Ramos (cell line): ENCODE measurements around the gene GDPD5.

Source experiments
- in situ Hi-C: fragments of 300-500 bp; cut with MboI; formaldehyde crosslinking; loops from one replicate; pipeline ENCODE4 v1.14.3; 2022; ENCODE audit warnings: low sequenced_read_pairs; ENCODE audit not compliant: unreplicated experiment

The GDPD5 gene

DNA sequence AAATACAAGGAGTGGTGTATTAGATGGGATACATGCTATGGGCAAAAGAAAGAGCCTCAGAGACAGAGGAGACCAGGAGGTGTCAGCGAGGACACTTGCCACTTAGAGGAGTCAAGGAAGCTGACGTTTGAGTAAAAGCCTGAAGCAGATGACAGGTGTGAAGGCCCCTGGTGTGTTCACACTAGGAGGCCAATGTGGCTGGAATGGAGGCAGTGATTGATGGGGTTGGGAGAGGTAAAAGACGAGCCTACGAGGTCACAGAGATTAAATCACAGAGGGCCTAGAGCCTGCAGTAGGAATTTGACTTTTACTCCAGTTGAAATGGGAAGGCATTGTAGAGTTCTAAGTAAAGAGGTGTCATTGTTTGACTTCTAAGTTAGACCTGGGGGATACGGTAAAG, 12.0 kb upstream of the GDPD5 start:
- in situ Hi-C loops: no loop called here

GRCh38 chr11:75536786-75537641, 11.3 kb upstream of the GDPD5 start:
- in situ Hi-C loops: no loop called here

DNA sequence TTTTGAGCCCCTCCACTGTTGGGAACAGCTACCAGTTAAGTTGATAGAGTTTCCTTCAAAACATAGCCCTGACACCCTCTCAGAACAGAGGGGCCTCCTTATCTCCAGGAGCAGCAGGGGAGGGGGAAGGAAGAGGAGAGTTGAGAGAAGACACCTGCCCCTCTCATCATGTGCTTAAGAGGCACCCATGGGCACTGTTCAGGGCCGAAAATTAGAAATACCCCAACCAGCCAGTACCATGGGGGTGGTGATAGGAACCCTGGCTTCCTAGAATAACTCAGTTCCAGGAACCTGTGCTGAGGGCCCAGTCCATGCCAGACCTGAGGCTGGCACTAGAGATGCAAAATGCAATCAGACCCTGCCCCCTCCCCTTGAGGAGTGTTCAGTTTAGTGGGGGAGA, 9.3 kb upstream of the GDPD5 start:
- in situ Hi-C loops: no loop called here

DNA sequence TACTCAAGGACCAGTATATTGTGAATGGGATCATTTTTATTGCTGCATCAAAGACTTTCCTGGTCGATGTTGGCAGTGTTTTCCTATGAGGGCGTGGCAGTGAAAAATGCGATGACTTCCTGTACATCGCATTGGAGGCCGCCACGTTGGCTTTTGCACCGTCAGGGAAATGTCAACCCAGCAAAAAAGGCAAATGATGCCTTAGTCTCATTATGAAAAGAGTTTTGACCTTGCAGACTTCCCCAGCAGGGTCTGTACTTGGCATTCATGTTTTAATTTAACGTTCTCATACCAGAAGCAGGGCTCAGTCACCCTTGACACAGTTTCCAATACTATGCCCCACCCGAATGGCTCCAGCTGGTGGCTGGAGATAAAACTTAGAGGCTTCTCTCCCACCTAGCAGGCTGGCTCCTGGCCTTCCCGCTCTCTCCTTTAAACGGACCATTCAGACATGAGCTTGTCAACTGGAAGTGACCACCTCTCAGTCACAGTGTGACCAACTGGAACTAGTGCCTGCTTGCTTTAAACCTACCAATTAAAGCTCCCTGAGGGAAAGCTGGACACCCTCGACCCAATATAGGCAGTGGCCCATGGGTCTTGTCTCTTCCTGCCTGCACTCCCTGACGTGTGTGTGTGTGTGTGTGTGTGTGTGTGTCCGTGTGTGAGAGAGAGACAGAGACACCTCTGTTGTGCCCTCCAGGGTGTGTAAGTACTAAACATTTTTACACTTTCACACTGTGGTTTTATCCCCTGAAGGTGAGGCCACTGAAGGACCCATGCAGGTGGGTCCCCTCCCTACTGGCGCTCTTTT, 8.7 kb upstream of the GDPD5 start:
- in situ Hi-C loops: loop anchor here (5.0 kb wide), 1 partner anchor 87 kb away; no protein-coding TSS in a partner anchor

GRCh38 chr11:75533896-75534258, 8.1 kb upstream of the GDPD5 start:
- in situ Hi-C loops: loop anchor here (5.0 kb wide), 1 partner anchor 87 kb away; no protein-coding TSS in a partner anchor

DNA sequence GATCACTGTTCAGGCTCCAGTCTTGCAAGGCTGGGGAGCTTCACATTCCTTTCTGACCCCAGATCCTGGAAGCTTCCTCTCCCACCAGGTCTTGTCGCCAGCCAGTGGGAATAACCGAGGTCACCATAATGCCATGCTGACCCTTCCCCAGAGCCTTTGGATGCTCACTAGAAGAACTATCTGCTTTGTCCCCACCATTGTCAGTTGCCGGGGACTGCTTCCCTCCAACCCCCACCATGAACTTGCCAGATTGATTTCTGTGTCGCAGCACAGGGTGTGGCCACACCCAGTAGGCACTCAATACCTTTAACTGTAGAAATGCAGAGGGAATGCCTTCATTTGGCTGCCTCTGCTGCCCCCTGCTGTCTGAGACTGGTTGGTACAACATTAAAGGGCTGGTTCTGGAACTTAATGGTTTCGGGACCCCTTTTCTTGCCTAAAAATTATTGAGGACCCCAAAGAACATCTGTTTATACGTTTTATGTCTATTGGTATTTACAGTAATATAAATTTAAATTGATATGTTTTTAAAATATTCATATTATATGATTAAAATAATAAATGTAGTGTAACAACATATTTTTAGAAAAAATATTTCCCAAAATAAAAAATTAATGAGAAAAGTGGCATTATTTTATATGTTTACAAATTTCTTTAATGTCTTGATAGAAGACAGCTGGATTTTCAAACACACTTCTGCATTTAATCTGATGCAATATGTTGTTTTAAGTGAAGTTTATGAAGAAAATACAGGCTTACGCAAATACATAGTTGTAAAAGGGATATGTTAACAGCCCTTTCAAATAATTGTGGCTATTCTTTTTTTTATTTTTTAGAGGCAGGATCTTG, 6.7 kb upstream of the GDPD5 start:
- in situ Hi-C loops: loop anchor here (5.0 kb wide), 1 partner anchor 85 kb away; no protein-coding TSS in a partner anchor

DNA sequence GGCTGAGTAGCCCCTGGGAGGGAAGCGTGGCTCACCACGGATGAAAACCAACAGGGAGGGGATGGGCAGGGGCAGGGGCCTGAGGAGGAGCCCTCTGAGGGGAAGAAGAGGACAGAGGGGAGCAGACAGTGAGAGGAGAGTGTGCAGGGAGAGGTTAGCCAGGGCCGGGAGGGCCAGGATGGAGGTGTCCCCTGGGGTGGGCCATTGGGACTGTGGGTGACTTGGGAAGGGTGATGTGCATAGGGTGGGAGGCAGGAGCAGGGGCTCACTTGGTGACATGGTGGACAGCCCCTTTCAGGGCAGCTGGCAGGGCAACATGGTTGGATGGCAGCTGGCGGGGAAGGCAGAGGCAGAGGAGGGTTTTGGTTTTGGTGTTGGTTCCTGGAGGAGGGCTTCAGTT, 5.6 kb upstream of the GDPD5 start:
- in situ Hi-C loops: loop anchor here (5.0 kb wide), 1 partner anchor 84 kb away; no protein-coding TSS in a partner anchor

- in situ Hi-C loops: loop anchor here (5.0 kb wide), 1 partner anchor 83 kb away; no protein-coding TSS in a partner anchor
Measured at GRCh38 chr11:75530577-75530976, 4.8 kb upstream of the GDPD5 start.

DNA sequence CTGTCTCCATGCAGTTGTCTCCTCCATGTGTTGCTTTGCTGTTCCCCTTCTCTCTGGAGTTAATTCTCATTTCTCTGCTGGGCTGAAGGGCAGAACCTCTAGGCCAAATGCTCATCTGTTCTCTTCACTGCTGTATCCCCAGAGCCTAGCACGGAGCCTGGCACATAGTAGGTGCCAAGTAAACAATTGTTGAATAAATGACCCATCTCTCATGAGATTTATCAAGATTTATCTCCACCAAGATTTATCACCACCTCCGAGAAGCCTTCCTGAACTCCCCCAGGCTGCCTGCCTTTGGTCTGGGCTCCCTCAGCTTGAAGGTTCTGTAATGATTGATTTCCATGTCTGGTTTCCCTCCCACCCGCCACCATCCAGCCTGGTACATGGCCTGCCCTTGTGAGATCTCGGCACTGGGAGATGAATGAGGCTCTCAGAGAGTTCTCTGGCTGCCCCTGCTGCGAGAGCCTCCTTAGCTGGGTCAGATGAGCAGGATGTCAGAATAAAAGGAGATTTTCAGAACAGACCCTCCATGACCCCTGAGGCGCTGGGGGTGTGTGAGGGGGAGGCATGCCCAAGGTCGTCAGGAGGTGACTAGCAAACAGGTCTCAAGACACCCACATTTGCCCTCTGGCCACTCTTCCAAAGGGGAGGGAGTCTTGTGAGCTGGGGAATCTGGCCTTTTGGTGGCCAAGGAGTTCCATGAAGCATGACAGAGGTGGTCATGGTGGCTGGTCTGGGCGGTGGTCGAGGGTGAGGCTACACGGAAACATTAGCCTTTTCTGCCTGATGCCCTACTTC, 2.4 kb upstream of the GDPD5 start:
- in situ Hi-C loops: no loop called here

GRCh38 chr11:75527130-75527529, 1.4 kb upstream of the GDPD5 start:
- in situ Hi-C loops: no loop called here

- in situ Hi-C loops: no loop called here
Measured at GRCh38 chr11:75526192-75526541, 426 bp upstream of the GDPD5 start.

DNA sequence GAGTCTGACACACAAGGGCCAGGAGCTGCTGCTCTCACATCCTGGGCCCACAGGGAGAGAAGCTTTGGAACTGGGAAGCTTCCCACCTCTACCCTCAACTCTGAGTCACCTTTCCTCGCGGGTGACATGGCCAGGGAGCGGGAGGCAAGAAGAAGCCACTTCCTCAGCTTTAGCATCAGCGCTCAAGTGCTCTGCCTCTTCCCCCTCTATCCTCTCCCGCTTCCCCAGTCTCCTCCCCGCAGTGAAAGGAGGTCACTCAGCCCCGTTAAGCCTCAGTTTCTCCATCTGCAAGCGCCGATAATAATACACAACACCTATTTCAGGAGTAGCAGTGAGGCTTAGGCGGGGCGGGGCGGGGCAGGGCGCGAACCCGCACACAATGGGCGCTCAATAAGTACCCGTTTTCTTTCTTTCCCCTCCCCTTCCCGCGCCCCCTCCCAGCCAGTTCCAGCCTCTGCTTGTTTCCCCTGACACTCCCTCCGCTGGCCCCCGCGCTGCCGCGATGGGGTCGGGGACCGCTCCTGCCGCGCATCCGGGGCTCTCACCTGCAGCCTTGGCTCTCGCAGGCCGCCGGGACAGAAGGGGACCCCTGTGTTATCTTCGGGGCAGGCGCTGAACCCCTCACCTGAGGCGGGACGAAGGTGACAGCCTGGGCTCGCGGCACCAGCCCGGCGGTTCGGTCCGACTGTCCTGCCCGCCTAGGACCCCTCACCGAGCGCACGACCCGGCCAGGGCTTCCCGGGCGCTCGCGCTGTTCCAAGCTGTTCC, 892 bp downstream of the GDPD5 start:
- in situ Hi-C loops: no loop called here

GRCh38 chr11:75523811-75524664, 1.7 kb downstream of the GDPD5 start:
- in situ Hi-C loops: no loop called here

- in situ Hi-C loops: no loop called here
Measured at GRCh38 chr11:75523189-75523588, 2.6 kb downstream of the GDPD5 start.

DNA sequence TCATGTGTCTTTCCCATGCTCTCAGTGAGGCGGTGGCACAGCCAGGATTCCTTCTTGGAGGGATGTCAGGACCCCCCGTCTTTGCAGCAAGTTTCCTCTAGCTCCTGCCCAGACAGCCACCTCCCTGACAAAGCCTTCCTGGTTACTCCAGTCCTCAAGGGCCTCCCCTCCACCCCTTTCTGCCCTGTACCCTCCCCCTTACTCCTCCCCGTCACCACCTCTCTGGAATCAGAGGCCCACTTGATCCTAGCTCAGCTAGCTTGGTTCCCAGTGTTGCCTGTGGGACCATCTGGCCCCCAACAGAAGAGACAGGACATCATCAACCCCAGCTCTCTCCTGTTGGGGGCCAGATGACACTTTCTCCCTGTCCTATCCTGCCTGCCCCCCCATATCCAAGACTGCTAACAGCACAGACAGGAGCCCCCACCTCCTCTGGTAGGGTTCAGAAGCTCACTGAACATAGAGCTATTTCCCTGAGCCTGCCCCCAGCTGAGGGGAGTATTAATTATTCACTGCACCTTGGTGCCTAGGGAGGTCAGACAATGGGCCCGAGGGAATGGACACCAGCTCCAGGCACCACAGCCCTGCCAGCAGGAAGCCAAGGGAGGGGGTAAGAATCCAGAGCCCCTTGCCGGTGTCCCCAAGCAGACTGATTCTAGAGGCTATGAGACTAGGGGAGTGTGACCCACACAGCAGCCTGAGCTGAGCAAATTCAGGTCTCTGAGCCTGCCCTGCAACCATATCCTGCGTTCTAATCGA, 3.3 kb downstream of the GDPD5 start:
- in situ Hi-C loops: no loop called here

DNA sequence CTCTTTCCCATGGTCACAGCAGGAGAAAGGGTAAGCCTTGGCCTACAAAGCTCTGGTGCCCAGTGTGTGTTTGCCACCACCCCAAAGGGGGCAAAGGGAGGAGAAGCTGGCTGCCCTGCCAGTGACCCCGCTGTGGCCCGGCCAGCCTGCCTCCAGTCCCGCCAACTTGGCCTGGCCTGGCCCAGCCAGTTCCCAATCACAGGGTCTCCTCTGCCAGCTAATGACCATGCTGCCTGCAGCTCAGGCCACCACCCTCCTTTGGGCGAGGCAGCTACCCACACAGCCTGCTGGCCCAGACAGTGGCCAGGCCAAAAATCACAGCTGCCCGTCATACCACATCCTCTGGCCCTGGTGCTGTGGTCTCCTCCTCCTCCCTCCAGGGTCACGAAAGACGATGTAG, 5.1 kb downstream of the GDPD5 start:
- in situ Hi-C loops: no loop called here
